Stimulated activated CD4-positive, alpha-beta T cell treated with anti-CD3 and anti-CD28 coated beads, Interleukin-2, amount 100 ng/mL, for 24 hours (primary cell): ENCODE results near the gene NTN3.
"Not testable (repeated sequence)": the region's sequence is repeated elsewhere in the genome, so short reads cannot be mapped to it uniquely, and the experiment has no call there.

Experiments
- DNase-seq, 2 donors: peaks; one replicate each; pipeline ENCODE4 v3.0.0-alpha.2; 2020

NTN3 gene

GRCh38 chr16:2441143-2441804, 29.8 kb upstream of the NTN3 start:
- DNase-seq: not testable (repeated sequence)

GRCh38 chr16:2443555-2443954, 27.5 kb upstream of the NTN3 start:
- no peak for DNase-seq

GRCh38 chr16:2447920-2448583, 23.0 kb upstream of the NTN3 start:
- no peak for DNase-seq

GRCh38 chr16:2449118-2449517, 22.0 kb upstream of the NTN3 start:
- no peak for DNase-seq

- no peak for DNase-seq
These were observed 20.6 kb upstream of the NTN3 start for GRCh38 chr16:2450535-2450934.

GRCh38 chr16:2450975-2451381, 20.1 kb upstream of the NTN3 start:
- DNase-seq: no peak

- no peak for DNase-seq
These were observed 19.2 kb upstream of the NTN3 start for GRCh38 chr16:2451851-2452320.

GRCh38 chr16:2452650-2453049, 18.4 kb upstream of the NTN3 start:
- no peak for DNase-seq

- no peak for DNase-seq
These were observed 15.8 kb upstream of the NTN3 start for GRCh38 chr16:2455081-2455845.

GRCh38 chr16:2456551-2457153, 14.4 kb upstream of the NTN3 start:
- DNase-seq: no peak

GRCh38 chr16:2457267-2457666, 13.8 kb upstream of the NTN3 start:
- no peak for DNase-seq

- no peak for DNase-seq
These were observed 13.2 kb upstream of the NTN3 start for GRCh38 chr16:2457946-2458345.

- DNase-seq: no peak
These were observed 12.0 kb upstream of the NTN3 start for GRCh38 chr16:2458887-2459646.

- DNase-seq: peak; percentile 99
These were observed 11.3 kb upstream of the NTN3 start, which contains the start of gene TEDC2 for GRCh38 chr16:2459647-2460390. TSS of gene TEDC2 (plus strand) at chr16:2460109. CDS start at chr16:2460145, 36 bp downstream.

GRCh38 chr16:2460391-2460713, 10.7 kb upstream of the NTN3 start:
- DNase-seq: no peak

GRCh38 chr16:2460916-2461315, 10.2 kb upstream of the NTN3 start:
- DNase-seq: no peak

GRCh38 chr16:2462031-2462866, 8.8 kb upstream of the NTN3 start:
- no peak for DNase-seq

GRCh38 chr16:2464333-2464732, 6.8 kb upstream of the NTN3 start:
- no peak for DNase-seq

GRCh38 chr16:2465653-2466415, 5.3 kb upstream of the NTN3 start:
- no peak for DNase-seq
